Naive thymus-derived CD8-positive, alpha-beta T cell (primary cell): ENCODE results near the gene UBR3. TPM values are rescaled to one million over a fixed set of nuclear protein-coding genes. Genes with fewer than 3 reads are reported as not detected.
A peak's percentile ranks its signal among the peaks of the same experiment; 100 is the strongest.

Source experiments
- ATAC-seq, 2 donors: fragments of 150-1000 bp; cut with Tn5 transposase in 1 of 2; sonication (Bioruptor Pico), chemical (Tn5 transposase) in 1 of 2; 1 replicate in 1 of 2; 2 replicates in 1 of 2; pipeline ENCODE4 v1.10.0; 2021; ENCODE audit warnings: mild to moderate bottlenecking in 2 of 2, moderate library complexity in 2 of 2
- POLR2A ChIA-PET: fragments of 350-600 bp; sonication (Branson Sonifier 250); formaldehyde crosslinking; loops from one replicate; lab custom pipeline; 2021; ENCODE audit warnings: antibody characterized with exemption; lab: Charles Lee
- DNase-seq, 10 donors: peaks; one replicate each; pipeline versions ENCODE4 v3.0.0 to v3.0.0-alpha.2; 2020 to 2022
- H3K27ac Mint-ChIP-seq, 10 donors: one replicate each; pipeline ENCODE4 v1.8.0; 2020 to 2022; ENCODE audit warnings: mild to moderate bottlenecking in 10 of 10, mixed read lengths in 10 of 10, moderate library complexity in 4 of 10, inconsistent platforms in 1 of 10
- H3K27me3 Mint-ChIP-seq, 5 donors: one replicate each; pipeline ENCODE4 v1.8.0; 2021 to 2022; ENCODE audit warnings: mixed read lengths in 5 of 5
- H3K36me3 Mint-ChIP-seq, 3 donors: one replicate each; pipeline ENCODE4 v1.8.0; 2020 to 2022; ENCODE audit warnings: mixed read lengths in 3 of 3, mild to moderate bottlenecking in 2 of 3, inconsistent platforms in 1 of 3
- H3K4me1 Mint-ChIP-seq, 4 donors: one replicate each; pipeline ENCODE4 v1.8.0; 2021 to 2022; ENCODE audit warnings: mixed read lengths in 4 of 4
- H3K4me3 Mint-ChIP-seq, 10 donors: one replicate each; pipeline ENCODE4 v1.8.0; 2020 to 2022; ENCODE audit warnings: mild to moderate bottlenecking in 10 of 10, mixed read lengths in 10 of 10, moderate library complexity in 6 of 10, inconsistent platforms in 1 of 10
- H3K9me3 Mint-ChIP-seq, 9 donors: one replicate each; pipeline ENCODE4 v1.8.0; 2020 to 2022; ENCODE audit warnings: mixed read lengths in 9 of 9, mild to moderate bottlenecking in 3 of 9, inconsistent platforms in 1 of 9, moderate library complexity in 1 of 9
- polyA plus RNA-seq, 3 donors: library from polyadenylated mRNA; unstranded; fragments of 300-500 nt; fragmentation: Illumina TruSeq; gene quantifications; one replicate each; pipeline ENCODE4 v1.2.3, GENCODE V29; 2021
- total RNA-seq, 8 experiments: library from RNA in 2 of 8; stranded (reverse) in 2 of 8; gene quantifications; one replicate each; pipeline ENCODE4 v1.2.3 and lab custom pipeline; 2021 to 2026

UBR3 gene
- total and polyA plus RNA-seq, 5 experiments from 2014 or later, result 6.8 to 43.5 (median 11.6) TPM

DNA sequence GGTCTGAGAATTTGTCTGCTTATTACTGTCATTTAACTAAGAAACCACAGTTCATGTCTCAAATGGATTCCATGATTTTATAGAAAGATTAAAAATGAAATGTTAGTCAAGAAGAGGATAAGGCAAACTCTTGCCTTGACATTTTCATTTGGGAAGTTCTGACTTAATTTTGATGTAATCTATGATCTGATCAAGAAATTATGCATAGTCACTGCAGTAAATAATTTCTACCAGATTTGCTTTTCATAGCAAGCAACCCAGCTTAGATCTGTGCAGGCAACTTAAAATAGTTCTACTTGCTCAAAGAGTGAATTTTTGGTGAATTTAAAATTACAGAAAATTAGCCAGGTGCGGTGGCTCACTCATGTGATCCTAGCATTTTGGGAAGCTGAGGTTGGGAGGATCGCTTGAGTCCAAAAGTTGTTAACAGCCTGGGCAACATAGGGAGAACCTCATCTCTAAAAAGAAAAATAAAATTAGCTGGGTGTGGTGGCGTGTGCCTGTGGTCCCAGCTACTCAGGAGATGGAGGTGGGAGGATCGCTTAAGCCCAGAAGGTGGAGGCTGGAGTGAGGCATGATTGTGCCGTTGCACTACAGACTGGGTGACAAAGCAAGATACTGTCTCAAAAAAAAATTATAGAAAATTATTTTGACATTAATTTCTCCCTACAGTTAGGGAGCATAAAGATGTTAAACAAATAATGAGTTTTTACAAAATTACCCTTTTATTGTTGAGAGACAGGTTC, 192.0 kb downstream of the UBR3 start:
- Mint-ChIP-seq H3K27me3 (no peaks in the 10 kb centered on the region), H3K27ac (peak overlapping the region in 1 of 10 donors; percentile 38), H3K36me3 (peaks cover 0 to 48% (median 34%) of the 10 kb centered on the region in 3 donors), H3K9me3 (no peaks in the 10 kb centered on the region), H3K4me1 (no peaks in the 10 kb centered on the region), H3K4me3 (no peak overlapping the region)
- ATAC-seq, result no peak
- POLR2A ChIA-PET, result no interaction called here
- DNase-seq, result no peak

- Mint-ChIP-seq H3K27ac (no peak overlapping the region), H3K9me3 (no peaks in the 10 kb centered on the region), H3K27me3 (no peaks in the 10 kb centered on the region), H3K4me1 (no peaks in the 10 kb centered on the region), H3K36me3 (peaks cover 0 to 40% (median 34%) of the 10 kb centered on the region in 3 donors), H3K4me3 (no peak overlapping the region)
- DNase-seq (no peak), ATAC-seq (no peak)
- POLR2A ChIA-PET, result no interaction called here
These were observed 193.5 kb downstream of the UBR3 start for GRCh38 chr2:170020777-170021176.

GRCh38 chr2:170022692-170023091, 195.4 kb downstream of the UBR3 start:
- Mint-ChIP-seq H3K27me3 (no peaks in the 10 kb centered on the region), H3K4me3 (no peak overlapping the region), H3K27ac (no peak overlapping the region), H3K9me3 (no peaks in the 10 kb centered on the region), H3K4me1 (no peaks in the 10 kb centered on the region), H3K36me3 (peaks cover 0 to 38% (median 32%) of the 10 kb centered on the region in 3 donors)
- DNase-seq (no peak), ATAC-seq (no peak)
- POLR2A ChIA-PET, result no interaction called here

DNA sequence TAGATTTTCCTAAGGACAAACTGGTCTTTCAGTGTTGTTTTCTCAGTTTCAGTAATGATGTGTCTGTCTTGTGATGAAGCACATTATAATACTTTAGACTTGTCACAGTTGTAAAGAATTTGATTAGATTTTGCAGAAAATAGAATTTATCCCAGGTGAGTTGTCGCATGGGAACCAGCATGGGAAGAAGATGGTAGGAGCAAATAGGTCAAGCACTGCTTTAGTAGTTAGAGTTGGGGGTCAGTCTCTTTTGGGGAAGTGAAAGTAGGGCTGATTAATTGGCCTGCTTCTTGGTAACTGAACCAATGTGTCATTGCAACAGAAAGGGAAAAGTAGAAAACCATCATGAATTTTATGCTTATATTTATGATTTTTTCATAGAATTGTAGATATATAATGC, 197.5 kb downstream of the UBR3 start:
- Mint-ChIP-seq H3K4me3 (no peak overlapping the region), H3K36me3 (peaks cover 12 to 44% (median 38%) of the 10 kb centered on the region in 3 donors), H3K4me1 (no peaks in the 10 kb centered on the region), H3K27ac (no peak overlapping the region), H3K27me3 (no peaks in the 10 kb centered on the region), H3K9me3 (no peaks in the 10 kb centered on the region)
- no peak for ATAC-seq
- POLR2A ChIA-PET, result no interaction called here
- no peak for DNase-seq

GRCh38 chr2:170025223-170025622, 198.0 kb downstream of the UBR3 start:
- no peaks in the 10 kb centered on the region for H3K4me1 Mint-ChIP-seq
- H3K27me3 Mint-ChIP-seq, result no peaks in the 10 kb centered on the region
- no peak for DNase-seq
- ATAC-seq, result no peak
- H3K36me3 Mint-ChIP-seq, result peaks cover 17 to 49% (median 43%) of the 10 kb centered on the region in 3 donors
- no peak overlapping the region for H3K4me3 Mint-ChIP-seq
- POLR2A ChIA-PET, result no interaction called here
- no peaks in the 10 kb centered on the region for H3K9me3 Mint-ChIP-seq
- no peak overlapping the region for H3K27ac Mint-ChIP-seq

DNA sequence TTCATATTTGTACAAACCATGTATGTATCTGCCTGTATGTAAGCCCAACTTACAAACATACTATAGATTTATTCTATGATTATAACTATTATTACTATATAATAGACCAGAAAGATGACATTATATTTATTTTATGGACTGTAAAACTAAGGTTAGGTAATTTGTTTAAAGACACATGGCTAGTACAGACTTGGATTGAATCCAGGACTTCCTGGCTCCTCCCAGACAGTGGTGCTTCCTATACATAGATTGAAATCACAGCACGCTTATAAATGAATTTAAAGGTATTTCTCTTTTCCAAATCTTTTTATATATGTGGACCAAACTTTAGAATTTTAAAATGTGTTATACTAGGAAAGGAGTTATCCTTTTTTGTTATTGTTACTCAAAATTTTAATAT, 199.1 kb downstream of the UBR3 start:
- POLR2A ChIA-PET, result no interaction called here
- no peak for DNase-seq
- H3K4me3 Mint-ChIP-seq, result no peak overlapping the region
- no peak for ATAC-seq
- H3K36me3 Mint-ChIP-seq, result peaks cover 23 to 49% (median 42%) of the 10 kb centered on the region in 3 donors
- H3K27me3 Mint-ChIP-seq, result no peaks in the 10 kb centered on the region
- H3K4me1 Mint-ChIP-seq, result no peaks in the 10 kb centered on the region
- no peak overlapping the region for H3K27ac Mint-ChIP-seq
- peaks cover 0 to 4% (median 0%) of the 10 kb centered on the region in 9 donors for H3K9me3 Mint-ChIP-seq

DNA sequence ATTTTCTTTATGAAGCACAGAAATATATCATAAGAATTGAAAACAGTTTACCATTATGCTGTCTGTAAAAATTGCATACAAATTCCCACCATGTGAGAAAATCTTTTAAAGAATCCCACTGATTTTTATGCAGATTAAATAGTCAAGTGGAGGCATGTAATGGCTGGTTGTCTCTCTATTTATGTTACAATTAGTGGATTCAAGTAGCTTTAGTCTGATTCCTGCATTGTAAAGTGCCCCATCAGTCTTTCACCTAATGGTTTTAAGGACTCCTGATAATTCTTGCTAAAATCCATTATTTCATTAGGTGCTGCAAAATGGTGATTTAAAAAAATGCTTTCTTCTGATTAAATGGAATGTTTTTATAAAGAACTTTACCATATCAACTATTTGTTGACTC, 202.3 kb downstream of the UBR3 start:
- no peak overlapping the region for H3K27ac Mint-ChIP-seq
- H3K36me3 Mint-ChIP-seq, result peaks cover 29 to 48% (median 43%) of the 10 kb centered on the region in 3 donors
- POLR2A ChIA-PET, result no interaction called here
- H3K9me3 Mint-ChIP-seq, result peaks cover 0 to 4% (median 0%) of the 10 kb centered on the region in 9 donors
- no peak for ATAC-seq
- H3K27me3 Mint-ChIP-seq, result no peaks in the 10 kb centered on the region
- H3K4me3 Mint-ChIP-seq, result no peak overlapping the region
- no peaks in the 10 kb centered on the region for H3K4me1 Mint-ChIP-seq
- no peak for DNase-seq

DNA sequence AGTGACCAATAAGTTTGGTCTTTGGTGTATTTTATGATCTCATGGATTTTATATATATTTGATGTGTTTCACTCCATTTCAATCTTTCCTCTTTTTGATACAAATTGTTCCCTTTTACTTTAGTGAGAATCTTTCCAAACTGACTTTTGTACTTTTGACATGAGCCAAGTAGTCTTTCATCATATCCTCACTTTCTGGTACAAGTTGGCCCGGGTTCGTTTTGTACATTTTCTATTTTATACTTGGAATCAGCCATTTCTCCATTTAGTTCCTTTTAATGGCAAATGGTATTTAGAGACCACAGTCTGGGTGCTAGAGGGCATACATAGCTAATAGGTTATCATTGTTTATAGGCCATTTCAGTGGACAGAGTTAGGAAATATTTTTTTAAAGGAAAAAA, 202.8 kb downstream of the UBR3 start:
- ATAC-seq (no peak), DNase-seq (no peak)
- no peaks in the 10 kb centered on the region for H3K27me3 Mint-ChIP-seq
- POLR2A ChIA-PET, result no interaction called here
- peaks cover 29 to 50% (median 44%) of the 10 kb centered on the region in 3 donors for H3K36me3 Mint-ChIP-seq
- H3K4me3 Mint-ChIP-seq, result no peak overlapping the region
- no peaks in the 10 kb centered on the region for H3K4me1 Mint-ChIP-seq
- peaks cover 0 to 4% (median 0%) of the 10 kb centered on the region in 9 donors for H3K9me3 Mint-ChIP-seq
- peak overlapping the region in 1 of 10 donors; percentile 53 for H3K27ac Mint-ChIP-seq

GRCh38 chr2:170031288-170031687, 204.0 kb downstream of the UBR3 start:
- peaks cover 35 to 62% (median 51%) of the 10 kb centered on the region in 3 donors for H3K36me3 Mint-ChIP-seq
- DNase-seq, result no peak
- H3K27me3 Mint-ChIP-seq, result no peaks in the 10 kb centered on the region
- H3K4me3 Mint-ChIP-seq, result no peak overlapping the region
- H3K27ac Mint-ChIP-seq, result no peak overlapping the region
- POLR2A ChIA-PET, result no interaction called here
- ATAC-seq, result no peak
- H3K4me1 Mint-ChIP-seq, result peaks cover 0 to 2% (median 0%) of the 10 kb centered on the region in 4 donors
- peaks cover 0 to 4% (median 0%) of the 10 kb centered on the region in 9 donors for H3K9me3 Mint-ChIP-seq

GRCh38 chr2:170034596-170034995, 207.3 kb downstream of the UBR3 start:
- POLR2A ChIA-PET, result no interaction called here
- peaks cover 0 to 4% (median 0%) of the 10 kb centered on the region in 9 donors for H3K9me3 Mint-ChIP-seq
- H3K4me3 Mint-ChIP-seq, result no peak overlapping the region
- peaks cover 28 to 59% (median 48%) of the 10 kb centered on the region in 3 donors for H3K36me3 Mint-ChIP-seq
- no peak overlapping the region for H3K27ac Mint-ChIP-seq
- no peaks in the 10 kb centered on the region for H3K27me3 Mint-ChIP-seq
- no peak for DNase-seq
- H3K4me1 Mint-ChIP-seq, result peaks cover 0 to 4% (median 0%) of the 10 kb centered on the region in 4 donors
- ATAC-seq, result no peak

DNA sequence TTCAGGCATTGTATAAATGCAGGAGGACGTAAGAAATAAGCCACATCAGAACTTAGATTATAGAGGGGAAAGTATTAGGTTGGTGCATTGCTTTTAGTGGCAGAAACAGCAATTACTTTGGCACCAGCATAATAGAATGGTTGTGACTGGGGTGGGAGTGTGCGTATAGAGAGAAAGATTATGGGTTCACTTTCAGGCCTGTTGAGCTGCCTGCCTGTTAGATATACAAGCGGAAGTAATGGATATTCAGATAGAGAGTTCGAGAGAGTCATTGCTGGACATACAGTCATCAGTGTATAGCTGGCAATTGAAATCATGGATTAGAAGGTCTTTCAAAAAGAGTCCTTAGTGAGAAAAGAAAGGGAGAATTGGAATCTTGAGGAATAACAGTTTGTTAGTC, 211.5 kb downstream of the UBR3 start:
- DNase-seq (no peak), ATAC-seq (no peak)
- Mint-ChIP-seq H3K4me1 (peaks cover 0 to 4% (median 0%) of the 10 kb centered on the region in 4 donors), H3K9me3 (no peaks in the 10 kb centered on the region), H3K27me3 (no peaks in the 10 kb centered on the region), H3K27ac (peak overlapping the region in 1 of 10 donors; percentile 39), H3K36me3 (peaks cover 15 to 54% (median 40%) of the 10 kb centered on the region in 3 donors), H3K4me3 (no peak overlapping the region)
- POLR2A ChIA-PET, result no interaction called here

GRCh38 chr2:170039401-170040172, 212.3 kb downstream of the UBR3 start:
- Mint-ChIP-seq H3K36me3 (peaks cover 9 to 55% (median 39%) of the 10 kb centered on the region in 3 donors), H3K4me1 (peaks cover 0 to 4% (median 0%) of the 10 kb centered on the region in 4 donors)
- POLR2A ChIA-PET, result interaction anchor here (0.6 kb wide), 1 partner anchor 1400 kb away, joined by 4 read pairs; no protein-coding TSS in a partner anchor

More at GRCh38 chr2:170039401-170040172, 212.3 kb downstream of the UBR3 start:
- Mint-ChIP-seq H3K27ac (no peak overlapping the region), H3K9me3 (no peaks in the 10 kb centered on the region), H3K4me3 (no peak overlapping the region), H3K27me3 (no peaks in the 10 kb centered on the region)
- no peak for ATAC-seq
- DNase-seq, result no peak
